ENCODE data around the gene HHATL.

DNA sequence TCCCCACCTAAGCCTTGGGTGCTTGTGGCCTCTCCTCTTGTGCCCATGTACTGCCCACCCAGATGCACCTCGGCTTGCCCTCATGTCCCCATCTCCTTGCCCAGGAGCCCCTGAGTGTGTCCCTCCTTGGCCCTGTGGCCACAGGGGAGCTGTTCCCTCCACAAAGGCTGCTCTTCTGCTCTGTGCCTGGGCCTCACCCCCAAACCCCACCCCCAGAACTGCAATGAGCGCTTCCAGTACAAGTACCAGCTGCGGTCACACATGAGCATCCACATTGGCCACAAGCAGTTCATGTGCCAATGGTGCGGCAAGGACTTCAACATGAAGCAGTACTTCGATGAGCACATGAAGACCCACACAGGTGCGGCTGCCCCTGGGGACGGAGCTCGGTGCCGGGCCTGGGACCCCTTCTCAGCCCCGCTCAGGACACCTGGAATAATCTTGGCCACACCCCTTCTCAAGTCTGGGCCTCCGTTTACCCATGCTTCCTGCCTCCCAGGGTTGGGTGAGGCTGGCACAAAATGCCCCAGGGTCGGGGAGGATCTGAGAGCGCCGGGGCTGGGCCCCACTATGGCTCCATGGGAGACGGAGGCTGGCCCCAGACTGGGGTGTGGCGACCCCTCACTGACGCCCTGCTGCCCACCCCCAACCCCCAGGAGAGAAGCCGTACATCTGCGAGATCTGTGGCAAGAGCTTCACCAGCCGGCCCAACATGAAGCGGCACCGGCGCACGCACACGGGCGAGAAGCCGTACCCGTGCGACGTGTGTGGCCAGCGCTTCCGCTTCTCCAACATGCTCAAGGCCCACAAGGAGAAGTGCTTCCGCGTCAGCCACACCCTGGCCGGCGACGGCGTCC lies 38.8 kb downstream of the HHATL start:
- TF ChIP-seq, protein P1, sequence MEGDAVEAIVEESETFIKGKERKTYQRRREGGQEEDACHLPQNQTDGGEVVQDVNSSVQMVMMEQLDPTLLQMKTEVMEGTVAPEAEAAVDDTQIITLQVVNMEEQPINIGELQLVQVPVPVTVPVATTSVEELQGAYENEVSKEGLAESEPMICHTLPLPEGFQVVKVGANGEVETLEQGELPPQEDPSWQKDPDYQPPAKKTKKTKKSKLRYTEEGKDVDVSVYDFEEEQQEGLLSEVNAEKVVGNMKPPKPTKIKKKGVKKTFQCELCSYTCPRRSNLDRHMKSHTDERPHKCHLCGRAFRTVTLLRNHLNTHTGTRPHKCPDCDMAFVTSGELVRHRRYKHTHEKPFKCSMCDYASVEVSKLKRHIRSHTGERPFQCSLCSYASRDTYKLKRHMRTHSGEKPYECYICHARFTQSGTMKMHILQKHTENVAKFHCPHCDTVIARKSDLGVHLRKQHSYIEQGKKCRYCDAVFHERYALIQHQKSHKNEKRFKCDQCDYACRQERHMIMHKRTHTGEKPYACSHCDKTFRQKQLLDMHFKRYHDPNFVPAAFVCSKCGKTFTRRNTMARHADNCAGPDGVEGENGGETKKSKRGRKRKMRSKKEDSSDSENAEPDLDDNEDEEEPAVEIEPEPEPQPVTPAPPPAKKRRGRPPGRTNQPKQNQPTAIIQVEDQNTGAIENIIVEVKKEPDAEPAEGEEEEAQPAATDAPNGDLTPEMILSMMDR (IDR thresholded peaks at IDR 0.05), result no peak
- TF ChIP-seq POLR2AphosphoS5 (IDR thresholded peaks at IDR 0.05), result no peak
- TF ChIP-seq POLR2A (IDR thresholded peaks at IDR 0.05), result no peak
